IMR-90 (cell line): ENCODE measurements around the gene SEC31B. TPM values are rescaled to one million over a fixed set of nuclear protein-coding genes. Genes with fewer than 3 reads are reported as not detected.

Source experiments
- ATAC-seq: fragments of 200-7000 bp; cut with Tn5 transposase; 2 replicates; pipeline ENCODE4 v1.9.1; 2020; ENCODE audit warnings: low read depth, mild to moderate bottlenecking, moderate library complexity
- BruUV-seq: library from RNA; stranded (reverse); fragments of 400-500 nt; replicated peaks from 2 replicates; lab custom pipeline; 2021; lab: Mats Ljungman, UMichigan
- CTCF ChIA-PET: fragments of 300-600 bp; formaldehyde crosslinking; extraction: SDS; loops from one replicate; lab custom pipeline; 2021; ENCODE audit warnings: antibody characterized with exemption; lab: Yijun Ruan, JAX
- POLR2A ChIA-PET: fragments of 300-600 bp; sonication (Branson Sonifier 250); formaldehyde crosslinking; loops from one replicate; lab custom pipeline; 2022; ENCODE audit warnings: antibody characterized with exemption; ENCODE audit not compliant: unreplicated experiment; lab: Charles Lee
- DNase-seq: peaks from one replicate; pipeline ENCODE4 v3.0.0; 2013
- H2AFZ ChIP-seq: replicated peaks from 2 replicates; pipeline ENCODE3; 2013; ENCODE audit warnings: low read length, mild to moderate bottlenecking; ENCODE audit not compliant: poor library complexity
- H2AK5ac ChIP-seq: 2 replicates; pipeline ENCODE4 v1.6.1; 2013; ENCODE audit warnings: low read depth, low read length, inconsistent platforms
- H2AK9ac ChIP-seq: replicated peaks from 2 replicates; pipeline ENCODE3; 2013; ENCODE audit warnings: mild to moderate bottlenecking, low read depth, low read length, moderate library complexity; ENCODE audit not compliant: poor library complexity
- H2BK120ac ChIP-seq: 2 replicates; pipeline ENCODE4 v1.6.1; 2013; ENCODE audit warnings: low read depth, low read length, inconsistent platforms
- H2BK15ac ChIP-seq: 3 replicates; pipeline ENCODE4 v1.6.1; 2013; ENCODE audit warnings: low read depth, low read length, inconsistent platforms
- H2BK20ac ChIP-seq: 2 replicates; pipeline ENCODE4 v1.6.1; 2013; ENCODE audit warnings: low read depth, mild to moderate bottlenecking, inconsistent platforms, low read length, moderate library complexity
- H2BK5ac ChIP-seq: 2 replicates; pipeline ENCODE4 v1.6.1; 2013; ENCODE audit warnings: mild to moderate bottlenecking, low read depth, low read length, inconsistent platforms; ENCODE audit not compliant: poor library complexity, severe bottlenecking
- H3K14ac ChIP-seq: replicated peaks from 2 replicates; pipeline ENCODE4 v1.6.1; 2013; ENCODE audit warnings: low read depth, low read length, inconsistent platforms
- H3K18ac ChIP-seq: 2 replicates; pipeline ENCODE4 v1.6.1; 2013; ENCODE audit warnings: low read depth, low read length, control low read depth
- H3K23ac ChIP-seq: 2 replicates; pipeline ENCODE4 v1.6.1; 2013; ENCODE audit warnings: low read depth, low read length, inconsistent platforms
- H3K27ac ChIP-seq: 2 replicates; pipeline ENCODE4 v1.5.1; 2013; ENCODE audit warnings: mild to moderate bottlenecking, control low read depth, low read length; ENCODE audit not compliant: insufficient read depth
- H3K27me3 ChIP-seq: 2 replicates; pipeline ENCODE4 v1.6.1; 2013; ENCODE audit warnings: low read length; ENCODE audit not compliant: control insufficient read depth, insufficient read depth
- H3K36me3 ChIP-seq: 2 replicates; pipeline ENCODE4 v1.6.1; 2013; ENCODE audit warnings: low read length, mixed read lengths; ENCODE audit not compliant: control insufficient read depth, insufficient read depth
- H3K4ac ChIP-seq: 2 replicates; pipeline ENCODE4 v1.6.1; 2013; ENCODE audit warnings: low read depth, low read length, inconsistent platforms
- H3K4me1 ChIP-seq: 2 replicates; pipeline ENCODE4 v1.6.1; 2013; ENCODE audit warnings: low read length, mixed read lengths; ENCODE audit not compliant: control insufficient read depth, insufficient read depth
- H3K4me2 ChIP-seq: 2 replicates; pipeline ENCODE4 v1.6.1; 2013; ENCODE audit warnings: low read depth, mild to moderate bottlenecking, control low read depth, low read length, moderate library complexity
- H3K4me3 ChIP-seq: 2 replicates; pipeline ENCODE4 v1.5.1; 2013; ENCODE audit warnings: low read depth, mild to moderate bottlenecking, control low read depth, low read length, moderate library complexity; ENCODE audit not compliant: insufficient read depth
- H3K56ac ChIP-seq: 2 replicates; pipeline ENCODE4 v1.6.1; 2013; ENCODE audit warnings: low read length, inconsistent platforms; ENCODE audit not compliant: insufficient read depth; ENCODE audit errors: extremely low read depth
- H3K79me1 ChIP-seq, 2 experiments: 2 replicates each; pipeline ENCODE4 v1.6.1; 2013; ENCODE audit warnings: low read length in 2 of 2, inconsistent platforms in 1 of 2, low read depth in 1 of 2
- H3K9ac ChIP-seq: 2 replicates; pipeline ENCODE4 v1.6.1; 2013; ENCODE audit warnings: low read depth, low read length, control low read depth
- H3K9me1 ChIP-seq: 2 replicates; pipeline ENCODE4 v1.6.1; 2013; ENCODE audit warnings: low read length, inconsistent platforms; ENCODE audit not compliant: insufficient read depth
- H3K9me3 ChIP-seq: 2 replicates; pipeline ENCODE4 v1.6.1; 2013; ENCODE audit warnings: low read length; ENCODE audit not compliant: control insufficient read depth, insufficient read depth
- H4K20me1 ChIP-seq: 2 replicates; pipeline ENCODE4 v1.6.1; 2013; ENCODE audit warnings: low read length, inconsistent platforms; ENCODE audit not compliant: insufficient read depth
- H4K5ac ChIP-seq: 2 replicates; pipeline ENCODE4 v1.6.1; 2013; ENCODE audit warnings: mild to moderate bottlenecking, low read depth, low read length, control low read depth
- H4K8ac ChIP-seq, 2 experiments: 2 replicates each; pipeline ENCODE4 v1.6.1; 2013; ENCODE audit warnings: low read depth in 2 of 2, low read length in 2 of 2, control low read depth in 1 of 2, inconsistent platforms in 1 of 2
- H4K91ac ChIP-seq: 2 replicates; pipeline ENCODE4 v1.6.1; 2013; ENCODE audit warnings: low read depth, low read length, inconsistent platforms; ENCODE audit not compliant: insufficient read depth
- BHLHE40 ChIP-seq: fragments of 150-350 bp; IDR thresholded peaks from 2 replicates; pipeline ENCODE4 v1.6.1; 2016; ENCODE audit warnings: mild to moderate bottlenecking, low read depth, low read length
- CEBPB ChIP-seq: IDR thresholded peaks from 2 replicates; pipeline ENCODE4 v1.6.1; 2012; ENCODE audit warnings: low read depth, low read length, improper control_type of control experiment
- CHD1 ChIP-seq: IDR thresholded peaks from 2 replicates; pipeline ENCODE4 v1.6.1; 2012; ENCODE audit warnings: low read depth, low read length, improper control_type of control experiment
- FOS ChIP-seq: fragments of 150-350 bp; IDR thresholded peaks from 2 replicates; pipeline ENCODE4 v1.6.1; 2016; ENCODE audit warnings: low read depth, low read length
- MAFK ChIP-seq: IDR thresholded peaks from 2 replicates; pipeline ENCODE4 v1.6.1; 2012; ENCODE audit warnings: low read depth, low read length, improper control_type of control experiment
- MAZ ChIP-seq: IDR thresholded peaks from 2 replicates; pipeline ENCODE4 v1.6.1; 2012; ENCODE audit warnings: low read depth, mild to moderate bottlenecking, low read length, improper control_type of control experiment, moderate library complexity, borderline replicate concordance
- MXI1 ChIP-seq: IDR thresholded peaks from 2 replicates; pipeline ENCODE4 v1.6.1; 2012; ENCODE audit warnings: low read depth, mild to moderate bottlenecking, low read length, moderate library complexity, borderline replicate concordance
- NFE2L2 ChIP-seq: fragments of 150-350 bp; IDR thresholded peaks from 2 replicates; pipeline ENCODE4 v1.6.1; 2016; ENCODE audit warnings: low read depth, mild to moderate bottlenecking, low read length
- POLR2A ChIP-seq: IDR thresholded peaks from 2 replicates; pipeline ENCODE4 v1.6.1; 2012; ENCODE audit warnings: mild to moderate bottlenecking, low read depth, low read length
- RAD21 ChIP-seq: IDR thresholded peaks from 2 replicates; pipeline ENCODE4 v1.6.1; 2012; ENCODE audit warnings: low read length, improper control_type of control experiment
- RFX5 ChIP-seq: IDR thresholded peaks from 2 replicates; pipeline ENCODE4 v1.8.0; 2012; ENCODE audit warnings: low read depth, mild to moderate bottlenecking, low read length, moderate library complexity
- SMC3 ChIP-seq: fragments of 150-350 bp; IDR thresholded peaks from 2 replicates; pipeline ENCODE4 v1.6.1; 2016; ENCODE audit warnings: low read depth, mild to moderate bottlenecking, antibody characterized with exemption, low read length, moderate library complexity
- WGBS, 2 experiments: methylation state at CpG; one replicate each; pipeline versions ENCODE4 v1.1.5 to v1.1.7; 2013; ENCODE audit warnings: missing lambda C conversion rate in 2 of 2; ENCODE audit not compliant: insufficient read length in 1 of 2; ENCODE audit errors: extremely low coverage in 2 of 2; 5-methylcytosine and 5-hydroxymethylcytosine counted together
- dilution Hi-C: fragments of 300-500 bp; cut with HindIII; formaldehyde crosslinking; loops from one replicate; pipeline ENCODE4 v1.14.3; 2018; ENCODE audit warnings: low sequenced_read_pairs; ENCODE audit not compliant: unreplicated experiment
- in situ Hi-C: fragments of 300-500 bp; cut with MboI; formaldehyde crosslinking; loops from 3 replicates; pipeline ENCODE4 v1.14.3; 2019; ENCODE audit warnings: low sequenced_read_pairs, inconsistent platforms, mixed read lengths
- intact Hi-C: fragments of 100-400 bp; cut with micrococcal nuclease; formaldehyde crosslinking; loops from 2 replicates; pipeline ENCODE4 v1.10.0; 2022
- polyA plus RNA-seq, 3 experiments: library from polyadenylated mRNA; depleted of rRNA; stranded (reverse); fragments of >200 nt; gene quantifications; 2 replicates each; pipeline ENCODE4 v1.2.3, GENCODE V29; 2012; ENCODE audit warnings: low replicate concordance in 1 of 3
- total RNA-seq: library from RNA; depleted of rRNA; stranded (reverse); fragments of >200 nt; gene quantifications from 2 replicates; pipeline ENCODE4 v1.2.3, GENCODE V29; 2012
- TF ChIP-seq, protein P1 (sequence below): fragments of 150-350 bp; IDR thresholded peaks from 2 replicates; pipeline ENCODE4 v1.6.1; 2016; ENCODE audit warnings: low read depth, mild to moderate bottlenecking, low read length, moderate library complexity, borderline replicate concordance
- TF ChIP-seq, protein P2 (sequence below): fragments of 150-350 bp; IDR thresholded peaks from 2 replicates; pipeline ENCODE4 v1.6.1; 2017; ENCODE audit warnings: mild to moderate bottlenecking, antibody characterized with exemption, low read length, low read depth
- TF ChIP-seq, protein P3 (sequence below): conservative IDR thresholded peaks from 2 replicates; pipeline ENCODE4 v1.5.1; 2012; ENCODE audit warnings: mild to moderate bottlenecking, low read depth, low read length, improper control_type of control experiment

The SEC31B gene
- total and polyA plus RNA-seq, 2 of the 4 experiments (the other 2 are of a cell fraction) = 1.3 to 8.1 TPM

DNA sequence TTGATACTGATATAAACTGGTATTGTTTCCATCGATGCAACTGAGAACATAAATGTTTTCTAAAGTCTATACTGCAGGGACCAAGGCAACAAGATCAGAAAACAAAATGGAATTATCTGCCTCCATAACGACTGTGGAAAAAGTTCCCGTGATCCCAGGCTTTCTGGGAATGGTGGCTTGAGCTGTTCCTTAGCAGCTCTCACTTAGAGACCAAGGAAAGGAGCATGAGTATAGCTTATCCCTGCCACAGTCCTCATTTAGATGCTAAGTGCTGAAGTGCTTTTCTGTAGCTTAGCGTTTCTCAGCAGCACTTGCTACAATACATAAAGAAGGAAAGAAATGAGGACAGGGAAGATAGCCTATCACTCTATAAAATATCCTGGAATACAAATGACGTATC lies 51.3 kb downstream of the SEC31B start:
- Histone ChIP-seq H2AK9ac (no peak overlapping the region), H3K27me3 (peaks cover 20% of the 10 kb centered on the region)

More for the DNA sequence above, 51.3 kb downstream of the SEC31B start:
- POLR2A ChIA-PET = no interaction called here
- Histone ChIP-seq H3K18ac (no peak overlapping the region), H3K4me3 (no peak overlapping the region), H2BK120ac (no peak overlapping the region), H3K56ac (no peak overlapping the region), H2BK20ac (no peak overlapping the region), H4K8ac (no peak overlapping the region), H4K91ac (no peak overlapping the region), H2BK15ac (no peak overlapping the region), H3K4me1 (no peaks in the 10 kb centered on the region), H3K36me3 (no peaks in the 10 kb centered on the region), H2AFZ (no peak overlapping the region), H2BK5ac (no peak overlapping the region), H3K4ac (no peak overlapping the region), H3K4me2 (no peak overlapping the region), H2AK5ac (no peak overlapping the region), H3K79me1 (no peaks in the 10 kb centered on the region), H4K20me1 (no peaks in the 10 kb centered on the region), H3K23ac (no peak overlapping the region), H3K14ac (no peak overlapping the region), H3K9me1 (no peaks in the 10 kb centered on the region), H3K9me3 (no peaks in the 10 kb centered on the region), H3K9ac (no peak overlapping the region), H4K5ac (no peak overlapping the region), H3K27ac (no peak overlapping the region)
- TF ChIP-seq POLR2A (no peak), RFX5 (no peak), BHLHE40 (no peak), NFE2L2 (no peak), MXI1 (no peak), SMC3 (no peak), FOS (no peak), MAFK (no peak), RAD21 (no peak), MAZ (no peak), CEBPB (no peak), CHD1 (no peak)
- TF ChIP-seq, protein P1, sequence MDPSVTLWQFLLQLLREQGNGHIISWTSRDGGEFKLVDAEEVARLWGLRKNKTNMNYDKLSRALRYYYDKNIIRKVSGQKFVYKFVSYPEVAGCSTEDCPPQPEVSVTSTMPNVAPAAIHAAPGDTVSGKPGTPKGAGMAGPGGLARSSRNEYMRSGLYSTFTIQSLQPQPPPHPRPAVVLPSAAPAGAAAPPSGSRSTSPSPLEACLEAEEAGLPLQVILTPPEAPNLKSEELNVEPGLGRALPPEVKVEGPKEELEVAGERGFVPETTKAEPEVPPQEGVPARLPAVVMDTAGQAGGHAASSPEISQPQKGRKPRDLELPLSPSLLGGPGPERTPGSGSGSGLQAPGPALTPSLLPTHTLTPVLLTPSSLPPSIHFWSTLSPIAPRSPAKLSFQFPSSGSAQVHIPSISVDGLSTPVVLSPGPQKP = no peak
- TF ChIP-seq, protein P2, sequence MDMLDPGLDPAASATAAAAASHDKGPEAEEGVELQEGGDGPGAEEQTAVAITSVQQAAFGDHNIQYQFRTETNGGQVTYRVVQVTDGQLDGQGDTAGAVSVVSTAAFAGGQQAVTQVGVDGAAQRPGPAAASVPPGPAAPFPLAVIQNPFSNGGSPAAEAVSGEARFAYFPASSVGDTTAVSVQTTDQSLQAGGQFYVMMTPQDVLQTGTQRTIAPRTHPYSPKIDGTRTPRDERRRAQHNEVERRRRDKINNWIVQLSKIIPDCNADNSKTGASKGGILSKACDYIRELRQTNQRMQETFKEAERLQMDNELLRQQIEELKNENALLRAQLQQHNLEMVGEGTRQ = no peak
- TF ChIP-seq, protein P3, sequence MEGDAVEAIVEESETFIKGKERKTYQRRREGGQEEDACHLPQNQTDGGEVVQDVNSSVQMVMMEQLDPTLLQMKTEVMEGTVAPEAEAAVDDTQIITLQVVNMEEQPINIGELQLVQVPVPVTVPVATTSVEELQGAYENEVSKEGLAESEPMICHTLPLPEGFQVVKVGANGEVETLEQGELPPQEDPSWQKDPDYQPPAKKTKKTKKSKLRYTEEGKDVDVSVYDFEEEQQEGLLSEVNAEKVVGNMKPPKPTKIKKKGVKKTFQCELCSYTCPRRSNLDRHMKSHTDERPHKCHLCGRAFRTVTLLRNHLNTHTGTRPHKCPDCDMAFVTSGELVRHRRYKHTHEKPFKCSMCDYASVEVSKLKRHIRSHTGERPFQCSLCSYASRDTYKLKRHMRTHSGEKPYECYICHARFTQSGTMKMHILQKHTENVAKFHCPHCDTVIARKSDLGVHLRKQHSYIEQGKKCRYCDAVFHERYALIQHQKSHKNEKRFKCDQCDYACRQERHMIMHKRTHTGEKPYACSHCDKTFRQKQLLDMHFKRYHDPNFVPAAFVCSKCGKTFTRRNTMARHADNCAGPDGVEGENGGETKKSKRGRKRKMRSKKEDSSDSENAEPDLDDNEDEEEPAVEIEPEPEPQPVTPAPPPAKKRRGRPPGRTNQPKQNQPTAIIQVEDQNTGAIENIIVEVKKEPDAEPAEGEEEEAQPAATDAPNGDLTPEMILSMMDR = no peak
- no TSS peak for BruUV-seq
- intact Hi-C loops (no loop called here), dilution Hi-C loops (no loop called here), in situ Hi-C loops (no loop called here)
- no peak for ATAC-seq
- CTCF ChIA-PET = interaction anchor here (0.7 kb wide), 1 partner anchor 14 kb away, joined by 3 read pairs; no protein-coding TSS in a partner anchor
- no CpG with 5 or more reads among the region's 5 CpGs for WGBS, 2 experiments
- no peak for DNase-seq
